Psoas muscle (tissue), 8 donors: ENCODE measurements around the gene BTG1. TPM values are rescaled to one million over a fixed set of nuclear protein-coding genes. Genes with fewer than 3 reads are reported as not detected.
"Not testable (repeated sequence)": the region's sequence is repeated elsewhere in the genome, so short reads cannot be mapped to it uniquely, and the experiment has no call there.

Experiments
- ATAC-seq, 4 donors: fragments of 200-7000 bp; cut with Tn5 transposase; one replicate each; pipeline ENCODE4 v1.9.1; 2020; ENCODE audit warnings: moderate library complexity in 3 of 4, mild to moderate bottlenecking in 2 of 4
- DNase-seq, 2 donors: peaks; one replicate each; pipeline ENCODE4 v3.0.0-alpha.2; 2020
- H3K27ac ChIP-seq: fragments of 200-600 bp; one replicate; pipeline ENCODE4 v1.8.0; 2022
- H3K27me3 ChIP-seq, 3 donors: fragments of 200-600 bp in 1 of 3; one replicate each; pipeline versions ENCODE4 v1.6.1 to v1.8.0; 2013 to 2022; ENCODE audit warnings: low read length in 2 of 3, mild to moderate bottlenecking in 2 of 3, moderate library complexity in 1 of 3; ENCODE audit not compliant: insufficient read depth in 3 of 3
- H3K36me3 ChIP-seq, 2 donors: fragments of 200-600 bp in 1 of 2; one replicate each; pipeline versions ENCODE4 v1.6.1 to v1.8.0; 2013 to 2022; ENCODE audit warnings: low read depth in 1 of 2, mild to moderate bottlenecking in 1 of 2, moderate library complexity in 1 of 2; ENCODE audit not compliant: insufficient read depth in 1 of 2
- H3K4me1 ChIP-seq: fragments of 200-600 bp; one replicate; pipeline ENCODE4 v1.8.0; 2022
- H3K4me3 ChIP-seq: fragments of 200-600 bp; one replicate; pipeline ENCODE4 v1.8.0; 2022; ENCODE audit warnings: mild to moderate bottlenecking
- H3K9me3 ChIP-seq: fragments of 200-600 bp; one replicate; pipeline ENCODE4 v1.8.0; 2022
- CTCF ChIP-seq: fragments of 200-600 bp; IDR thresholded peaks from one replicate; pipeline ENCODE4 v1.8.0; 2022; ENCODE audit warnings: antibody characterized with exemption
- WGBS, 3 donors: extraction: QIAGEN DNeasy Blood & Tissue Kit; methylation state at CpG; one replicate each; pipeline versions ENCODE4 v1.1.6 to v1.1.7; 2013; 5-methylcytosine and 5-hydroxymethylcytosine counted together
- intact Hi-C, 2 donors: fragments of 100-400 bp; cut with DNase I; formaldehyde crosslinking; loops; one replicate each; pipeline versions ENCODE4 v1.11.0 to v1.14.2; 2022
- polyA plus RNA-seq, 3 donors: library from polyadenylated mRNA; stranded (reverse); fragments of 200-250 nt; gene quantifications; one replicate each; pipeline ENCODE4 v1.2.3, GENCODE V29; 2013
- total RNA-seq, 4 donors: library from RNA; stranded (reverse); fragmentation: NEBNext Ultra II Directional in 2 of 4; extraction: Animal tissue kit (Norgen Biotek cat#: 25700) in 2 of 4; gene quantifications; one replicate each; pipeline versions ENCODE4 v1.2.1 to v1.2.4, GENCODE V29; 2021 to 2023
- donor health status: healthy with polysubstance abuse.
- donor health status: DM: no; HTN: no; CAD: no; lungs with moderate emphysema.
- donor health status: Bipolar disorder and iron deficiency.
- donor health status: healthy.
- donor health status: DM: yes; HTN: yes; CAD: no.
- donor health status: DM: no; HTN: no; CAD: no.
- donor health status: DM: no; HTN: no; CAD: no.
- donor health status: DM: yes; HTN: yes; CAD: no.

BTG1 gene
- total and polyA plus RNA-seq, 7 donors: 9.9 to 34.2 (median 18.4) TPM

- Histone ChIP-seq H3K4me3 (peak overlapping the region; percentile 86), H3K27me3 (no peaks in the 10 kb centered on the region), H3K36me3 (peaks cover 0 to 10% of the 10 kb centered on the region in 2 donors), H3K9me3 (no peaks in the 10 kb centered on the region), H3K27ac (no peak overlapping the region), H3K4me1 (peaks cover 80% of the 10 kb centered on the region)
- no peak for DNase-seq
- no peak for ATAC-seq
- no peak for TF ChIP-seq CTCF
- 78 to 91% (median 86%) methylated on average over 1 of the region's 1 CpG for WGBS, 3 donors
- intact Hi-C loops: loop anchor here in 1 of 2 donors (5.0 kb wide), 1 partner anchor 326 kb away; no protein-coding TSS in a partner anchor
These were observed 7.5 kb downstream of the BTG1 start for GRCh38 chr12:92138144-92138543.

DNA sequence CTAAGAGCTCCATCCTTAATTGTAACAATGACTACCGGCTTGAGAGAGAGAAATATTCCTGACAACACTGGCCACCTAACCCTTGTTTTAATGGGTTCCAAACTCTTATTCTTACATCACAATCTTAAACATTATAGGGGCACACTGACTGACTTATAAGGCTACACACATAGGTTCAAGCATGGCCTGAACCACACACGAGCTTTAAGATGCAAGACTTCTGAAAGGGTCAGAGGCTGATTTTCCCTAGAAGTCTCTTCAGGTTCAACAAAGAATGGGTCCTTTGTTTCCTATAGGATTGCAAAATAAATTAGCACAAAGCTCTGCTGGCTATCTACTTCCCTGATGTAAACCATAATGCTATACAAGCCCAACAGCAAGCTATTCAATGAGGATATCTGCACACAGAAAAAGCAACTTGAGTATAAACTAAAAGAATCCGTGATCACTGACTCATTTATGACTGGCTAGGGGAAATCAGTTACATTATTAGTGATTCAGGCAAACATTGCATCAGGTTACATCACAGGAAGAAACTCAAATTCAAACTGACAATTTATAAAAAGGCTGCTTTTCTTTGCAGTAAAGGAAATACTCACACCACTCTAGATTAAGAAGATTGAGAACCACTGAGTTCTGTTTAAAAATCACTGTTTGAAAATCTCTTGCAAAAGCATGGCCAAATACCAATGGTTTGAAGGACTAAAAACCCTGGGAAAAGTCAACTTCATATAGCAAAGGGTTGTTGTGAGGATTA is 8.5 kb downstream of the BTG1 start:
- Histone ChIP-seq H3K4me3 (peak overlapping the region; percentile 86), H3K27ac (no peak overlapping the region), H3K9me3 (no peaks in the 10 kb centered on the region), H3K36me3 (no peaks in the 10 kb centered on the region), H3K4me1 (peaks cover 78% of the 10 kb centered on the region), H3K27me3 (no peaks in the 10 kb centered on the region)
- intact Hi-C loops: loop anchor here in 1 of 2 donors (5.0 kb wide), 1 partner anchor 325 kb away; no protein-coding TSS in a partner anchor
- ATAC-seq (no peak), DNase-seq (no peak)
- WGBS, 3 donors: 68 to 75% (median 73%) methylated on average over 3 of the region's 3 CpGs
- TF ChIP-seq CTCF: no peak

- H3K4me1 ChIP-seq: peaks cover 75% of the 10 kb centered on the region
- no peak overlapping the region for H3K4me3 ChIP-seq
- TF ChIP-seq CTCF: no peak
- no peaks in the 10 kb centered on the region for H3K36me3 ChIP-seq
- WGBS, 3 donors: 75 to 83% (median 78%) methylated on average over 8 of the region's 8 CpGs
- DNase-seq (no peak), ATAC-seq (no peak)
- intact Hi-C loops: loop anchor here in 1 of 2 donors (5.0 kb wide), 1 partner anchor 324 kb away; no protein-coding TSS in a partner anchor
- H3K27ac ChIP-seq: no peak overlapping the region
- no peaks in the 10 kb centered on the region for H3K27me3 ChIP-seq
- H3K9me3 ChIP-seq: no peaks in the 10 kb centered on the region
These were observed 9.5 kb downstream of the BTG1 start for GRCh38 chr12:92136026-92136730.

DNA sequence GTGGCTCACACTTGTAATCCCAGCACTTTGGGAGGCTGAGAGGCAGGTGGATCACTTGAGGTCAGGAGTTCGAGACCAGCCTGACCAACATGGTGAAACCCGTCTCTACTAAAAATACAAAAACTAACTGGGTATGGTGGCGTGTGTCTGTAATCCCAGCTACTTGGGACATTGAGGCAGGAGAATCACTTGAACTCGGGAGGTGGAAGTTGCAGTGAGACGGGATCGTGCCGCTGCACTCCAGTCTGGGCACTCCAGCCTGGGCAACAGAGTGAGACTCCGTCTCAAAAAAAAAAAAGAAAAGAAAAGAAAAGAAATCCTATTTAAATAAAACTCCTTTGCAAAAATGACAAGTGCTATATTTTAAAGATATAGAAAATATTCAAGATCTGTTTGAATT is 10.1 kb downstream of the BTG1 start:
- peaks cover 72% of the 10 kb centered on the region for H3K4me1 ChIP-seq
- 92 to 95% (median 95%) methylated on average over 8 of the region's 8 CpGs for whole genome bisulfite sequencing, 3 donors

More for the DNA sequence above, 10.1 kb downstream of the BTG1 start:
- ATAC-seq, H3K36me3 ChIP-seq, H3K9me3 ChIP-seq, DNase-seq, H3K4me3 ChIP-seq, H3K27me3 ChIP-seq, H3K27ac ChIP-seq: not testable (repeated sequence)
- intact Hi-C loops: loop anchor here in 1 of 2 donors (5.0 kb wide), 1 partner anchor 323 kb away; no protein-coding TSS in a partner anchor
